SU-DHL-6 (cell line): Measurements from ENCODE around the gene AZGP1.

Experiments used
- H2AFZ ChIP-seq: fragments of 200-600 bp; sonication (generic); 2 replicates; pipeline ENCODE4 v1.6.1; 2014; ENCODE audit warnings: low read depth, mild to moderate bottlenecking, moderate library complexity, mixed read lengths, antibody characterized with exemption, low read length; ENCODE audit not compliant: severe bottlenecking
- H3F3A ChIP-seq: fragments of 200-600 bp; shearing (Covaris generic); 2 replicates; pipeline ENCODE4 v1.6.0; 2016; ENCODE audit warnings: antibody characterized with exemption, mild to moderate bottlenecking; ENCODE audit not compliant: insufficient read depth
- H3K27ac ChIP-seq: fragments of 200-600 bp; sonication (generic); 2 replicates; pipeline ENCODE4 v1.5.1; 2016; ENCODE audit warnings: low read depth, mild to moderate bottlenecking, low read length, moderate library complexity, mixed read lengths
- H3K27me3 ChIP-seq: fragments of 200-600 bp; sonication (generic), shearing (Covaris generic); 2 replicates; pipeline ENCODE4 v1.6.0; 2014; ENCODE audit warnings: mild to moderate bottlenecking, low read length
- H3K36me3 ChIP-seq: fragments of 200-600 bp; sonication (generic); 2 replicates; pipeline ENCODE4 v1.6.1; 2014; ENCODE audit warnings: mild to moderate bottlenecking, low read length, mixed read lengths
- H3K4me2 ChIP-seq: fragments of 300-600, 200-600 bp; shearing (Covaris generic), sonication (generic); 2 replicates; pipeline ENCODE4 v1.6.0; 2014; ENCODE audit warnings: low read length, low read depth, mild to moderate bottlenecking; ENCODE audit not compliant: poor library complexity, severe bottlenecking
- H3K4me3 ChIP-seq: fragments of 200-600 bp; sonication (generic); 2 replicates; pipeline ENCODE4 v1.5.1; 2014; ENCODE audit warnings: antibody characterized with exemption, low read length, mild to moderate bottlenecking, mixed read lengths; ENCODE audit not compliant: insufficient read depth, poor library complexity, severe bottlenecking
- H3K79me2 ChIP-seq: fragments of 200-600 bp; sonication (generic); 2 replicates; pipeline ENCODE4 v1.6.1; 2014; ENCODE audit warnings: mild to moderate bottlenecking, low read length, moderate library complexity; ENCODE audit not compliant: insufficient read depth
- H3K9ac ChIP-seq: fragments of 200-600 bp; sonication (generic); 2 replicates; pipeline ENCODE4 v1.7.0; 2014; ENCODE audit warnings: mild to moderate bottlenecking, low read length
- H3K9me2 ChIP-seq: fragments of 200-600 bp; sonication (generic); replicated peaks from 2 replicates; pipeline ENCODE4 v1.6.1; 2014; ENCODE audit warnings: low read length; ENCODE audit not compliant: insufficient read depth
- H3K9me3 ChIP-seq: fragments of 200-600 bp; sonication (generic); 2 replicates; pipeline ENCODE4 v1.6.1; 2014; ENCODE audit warnings: low read length, mixed read lengths; ENCODE audit not compliant: insufficient read depth
- H4K20me1 ChIP-seq: fragments of 200-600 bp; sonication (generic); 2 replicates; pipeline ENCODE4 v1.6.1; 2014; ENCODE audit warnings: low read depth, mild to moderate bottlenecking, antibody characterized with exemption, low read length, moderate library complexity, mixed read lengths
- EZH2phosphoT487 ChIP-seq: fragments of 200-600 bp; sonication (generic), shearing (Covaris generic); conservative IDR thresholded peaks from 2 replicates; pipeline ENCODE4 v1.6.1; 2018; ENCODE audit warnings: mild to moderate bottlenecking, antibody characterized with exemption, low read length, moderate library complexity, mixed read lengths
- TF ChIP-seq, protein P1 (sequence below): fragments of 200-600 bp; sonication (generic); IDR thresholded peaks from one replicate; pipeline ENCODE4 v1.5.1; 2017; ENCODE audit warnings: antibody characterized with exemption, mild to moderate bottlenecking, low read length, moderate library complexity; ENCODE audit not compliant: insufficient read depth, poor library complexity, severe bottlenecking

AZGP1 gene

GRCh38 chr7:99949645-99950228, 26.1 kb downstream of the AZGP1 start:
- no peak overlapping the region for H3K4me2 ChIP-seq
- H3K9me3 ChIP-seq = no peaks in the 10 kb centered on the region; the same call in 1 of the 2 replicates
- no peak overlapping the region for H2AFZ ChIP-seq
- no peaks in the 10 kb centered on the region for H3K79me2 ChIP-seq
- no peaks in the 10 kb centered on the region for H3K9me2 ChIP-seq
- no peaks in the 10 kb centered on the region for H3K27me3 ChIP-seq
- TF ChIP-seq, protein P1, sequence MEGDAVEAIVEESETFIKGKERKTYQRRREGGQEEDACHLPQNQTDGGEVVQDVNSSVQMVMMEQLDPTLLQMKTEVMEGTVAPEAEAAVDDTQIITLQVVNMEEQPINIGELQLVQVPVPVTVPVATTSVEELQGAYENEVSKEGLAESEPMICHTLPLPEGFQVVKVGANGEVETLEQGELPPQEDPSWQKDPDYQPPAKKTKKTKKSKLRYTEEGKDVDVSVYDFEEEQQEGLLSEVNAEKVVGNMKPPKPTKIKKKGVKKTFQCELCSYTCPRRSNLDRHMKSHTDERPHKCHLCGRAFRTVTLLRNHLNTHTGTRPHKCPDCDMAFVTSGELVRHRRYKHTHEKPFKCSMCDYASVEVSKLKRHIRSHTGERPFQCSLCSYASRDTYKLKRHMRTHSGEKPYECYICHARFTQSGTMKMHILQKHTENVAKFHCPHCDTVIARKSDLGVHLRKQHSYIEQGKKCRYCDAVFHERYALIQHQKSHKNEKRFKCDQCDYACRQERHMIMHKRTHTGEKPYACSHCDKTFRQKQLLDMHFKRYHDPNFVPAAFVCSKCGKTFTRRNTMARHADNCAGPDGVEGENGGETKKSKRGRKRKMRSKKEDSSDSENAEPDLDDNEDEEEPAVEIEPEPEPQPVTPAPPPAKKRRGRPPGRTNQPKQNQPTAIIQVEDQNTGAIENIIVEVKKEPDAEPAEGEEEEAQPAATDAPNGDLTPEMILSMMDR = peak; percentile 39
- TF ChIP-seq EZH2phosphoT487 = no peak
- no peaks in the 10 kb centered on the region for H3F3A ChIP-seq
- H3K9ac ChIP-seq = no peak overlapping the region
- H3K27ac ChIP-seq = no peak overlapping the region
- H4K20me1 ChIP-seq = no peaks in the 10 kb centered on the region
- no peak overlapping the region for H3K4me3 ChIP-seq
- no peaks in the 10 kb centered on the region for H3K36me3 ChIP-seq

DNA sequence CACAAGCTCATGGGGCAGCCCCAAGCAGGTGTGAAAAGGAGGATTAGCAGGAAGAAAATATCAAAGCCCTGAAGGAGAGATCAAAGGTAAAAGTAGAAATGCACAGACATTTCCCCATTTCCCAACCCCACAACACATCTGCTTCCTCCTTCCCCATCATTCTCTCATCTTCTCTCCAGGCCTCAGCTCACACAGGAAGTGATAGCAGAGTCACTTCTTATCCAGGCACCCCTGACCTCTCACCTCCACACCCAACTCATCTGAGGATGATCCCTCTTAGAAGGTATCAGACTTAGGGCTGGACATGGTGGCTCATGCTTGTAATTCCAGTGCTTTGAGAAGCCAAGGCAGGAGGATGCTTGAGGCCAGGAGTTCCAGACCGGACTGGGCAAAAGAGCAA, 28.2 kb downstream of the AZGP1 start:
- Histone ChIP-seq H4K20me1 (no peaks in the 10 kb centered on the region), H3F3A (no peaks in the 10 kb centered on the region), H3K79me2 (no peaks in the 10 kb centered on the region), H3K27ac (no peak overlapping the region), H3K36me3 (no peaks in the 10 kb centered on the region), H3K4me2 (no peak overlapping the region), H3K4me3 (no peak overlapping the region), H3K9me2 (no peaks in the 10 kb centered on the region), H3K9me3 (no peaks in the 10 kb centered on the region; the same call in 1 of the 2 replicates), H3K27me3 (no peaks in the 10 kb centered on the region), H2AFZ (no peak overlapping the region), H3K9ac (no peak overlapping the region)
- TF ChIP-seq, protein P1 = no peak
- no peak for TF ChIP-seq EZH2phosphoT487

- Histone ChIP-seq H3K9me3 (peaks cover under 1% of the 10 kb centered on the region; the same call in 1 of the 2 replicates), H2AFZ (peak overlapping the region; percentile 75), H3K9ac (no peak overlapping the region), H4K20me1 (no peaks in the 10 kb centered on the region), H3K4me2 (peak overlapping the region; percentile 44), H3K27ac (no peak overlapping the region), H3K36me3 (no peaks in the 10 kb centered on the region), H3K27me3 (no peaks in the 10 kb centered on the region), H3K79me2 (no peaks in the 10 kb centered on the region), H3F3A (no peaks in the 10 kb centered on the region), H3K4me3 (no peak overlapping the region), H3K9me2 (no peaks in the 10 kb centered on the region)
- TF ChIP-seq EZH2phosphoT487 = no peak
- TF ChIP-seq, protein P1 = no peak
These were observed 31.2 kb downstream of the AZGP1 start for GRCh38 chr7:99944497-99945070.
